ENCODE measurements around the gene LKAAEAR1. TPM values are rescaled to one million over a fixed set of nuclear protein-coding genes. Genes with fewer than 3 reads are reported as not detected.
A peak's percentile ranks its signal among the peaks of the same experiment; 100 is the strongest.

Gene LKAAEAR1
- total and polyA plus RNA-seq, 9 of the 15 experiments (the other 6 are each of a cell fraction or from before 2014, with no cell fraction given): not detected

- no peak for TF ChIP-seq ZNF280B (CRISPR knock-in tag; IDR thresholded peaks at IDR 0.05)
- no peak for TF ChIP-seq MECOM (CRISPR knock-in tag; IDR thresholded peaks at IDR 0.05)
Observed at GRCh38 chr20:64086801-64087200, 2.6 kb upstream of the LKAAEAR1 start (continued).

- Histone ChIP-seq H3K27ac (ENCODE audit: extremely low read depth, low read depth, low read length) (no peak overlapping the region), H2AFZ (ENCODE audit: low read depth, low read length) (no peak overlapping the region), H3K4me1 (replicated peaks in 1 of 2; ENCODE audit: control insufficient read depth in 2 of 2, insufficient read depth in 2 of 2, low read length in 2 of 2) (peaks cover 3 to 55% of the 10 kb centered on the region in 2 experiments; a peak in 3 of 5 replicates), H3K9me1 (ENCODE audit: control insufficient read depth, insufficient read depth, low read length) (no peaks in the 10 kb centered on the region), H3K9ac (ENCODE audit: insufficient read depth in 1 of 2, low read depth in 2 of 2, low read length in 2 of 2) (peak overlapping the region in 1 of 2 experiments; percentile 35; a peak in 1 of 4 replicates), H3K36me3 (ENCODE audit: control insufficient read depth, insufficient read depth, low read length) (no peaks in the 10 kb centered on the region), H3K79me2 (ENCODE audit: control insufficient read depth, insufficient read depth, low read length) (no peaks in the 10 kb centered on the region), H3K9me3 (replicated peaks; ENCODE audit: control insufficient read depth, insufficient read depth, low read depth, low read length) (peaks cover 2% of the 10 kb centered on the region; the same call in 1 of the 2 replicates), H3K4me3 (no peak overlapping the region), H3K27me3 (ENCODE audit: control insufficient read depth in 2 of 2, insufficient read depth in 2 of 2, low read length in 2 of 2) (peaks cover 6 to 37% of the 10 kb centered on the region in 2 experiments; a peak in 4 of 5 replicates), H3K4me2 (ENCODE audit: insufficient read depth, low read length) (no peak overlapping the region), H4K20me1 (replicated peaks; ENCODE audit: control insufficient read depth, insufficient read depth, low read length) (peaks cover 3% of the 10 kb centered on the region; the same call in 1 of the 2 replicates)
- no peak for DNase-seq (ENCODE audit: extremely low read depth in 1 of 4, low spot score in 3 of 4)
- ATAC-seq: no peak
- peak; percentile 72 for TF ChIP-seq RFX1 (IDR thresholded peaks at IDR 0.05)
- peak; percentile 66 for TF ChIP-seq FOXJ3 (CRISPR knock-in tag; IDR thresholded peaks at IDR 0.05)
- TF ChIP-seq ZBTB7A (IDR thresholded peaks at IDR 0.05; ENCODE audit: borderline replicate concordance, control insufficient read depth, low read depth, low read length): peak; percentile 33; the same call in 1 of the 2 replicates
- TF ChIP-seq CLOCK (CRISPR knock-in tag; IDR thresholded peaks at IDR 0.05; ENCODE audit: borderline replicate concordance): no peak
- 0 out of 2 replicates have a peak, but pooled peaks have one; percentile 19 for TF ChIP-seq VEZF1 (CRISPR knock-in tag; IDR thresholded peaks at IDR 0.05)
- intact Hi-C loops (cut with micrococcal nuclease): no loop called here
- in situ Hi-C loops (cut with MboI): no loop called here
- BruUV-seq (replicated peaks): no TSS peak
- ChIA-PET CTCF (ENCODE audit: low intra/inter-chr PET ratio) (no interaction called here), POLR2A (interaction anchor here (0.5 to 1.4 kb wide), 2 partner anchors 12 to 468 kb away, joined by 3 read pairs; no protein-coding TSS in a partner anchor)
- 9% methylated on average over 13 of the region's 23 CpGs for WGBS (ENCODE audit: insufficient coverage, low coverage, missing lambda C conversion rate)
- FAIRE-seq: no peak
Observed at GRCh38 chr20:64084685-64085152, 521 bp upstream of the LKAAEAR1 start.

All from K562 (cell line).